ENCODE measurements around the gene EHD4. TPM values are rescaled to one million over a fixed set of nuclear protein-coding genes. Genes with fewer than 3 reads are reported as not detected.
A peak's percentile ranks its signal among the peaks of the same experiment; 100 is the strongest.

EHD4 gene
- 7.9 TPM for polyA plus RNA-seq (2013, experiment 1 of 2)
- polyA plus RNA-seq (2013, experiment 2 of 2): 8.1 TPM

DNA sequence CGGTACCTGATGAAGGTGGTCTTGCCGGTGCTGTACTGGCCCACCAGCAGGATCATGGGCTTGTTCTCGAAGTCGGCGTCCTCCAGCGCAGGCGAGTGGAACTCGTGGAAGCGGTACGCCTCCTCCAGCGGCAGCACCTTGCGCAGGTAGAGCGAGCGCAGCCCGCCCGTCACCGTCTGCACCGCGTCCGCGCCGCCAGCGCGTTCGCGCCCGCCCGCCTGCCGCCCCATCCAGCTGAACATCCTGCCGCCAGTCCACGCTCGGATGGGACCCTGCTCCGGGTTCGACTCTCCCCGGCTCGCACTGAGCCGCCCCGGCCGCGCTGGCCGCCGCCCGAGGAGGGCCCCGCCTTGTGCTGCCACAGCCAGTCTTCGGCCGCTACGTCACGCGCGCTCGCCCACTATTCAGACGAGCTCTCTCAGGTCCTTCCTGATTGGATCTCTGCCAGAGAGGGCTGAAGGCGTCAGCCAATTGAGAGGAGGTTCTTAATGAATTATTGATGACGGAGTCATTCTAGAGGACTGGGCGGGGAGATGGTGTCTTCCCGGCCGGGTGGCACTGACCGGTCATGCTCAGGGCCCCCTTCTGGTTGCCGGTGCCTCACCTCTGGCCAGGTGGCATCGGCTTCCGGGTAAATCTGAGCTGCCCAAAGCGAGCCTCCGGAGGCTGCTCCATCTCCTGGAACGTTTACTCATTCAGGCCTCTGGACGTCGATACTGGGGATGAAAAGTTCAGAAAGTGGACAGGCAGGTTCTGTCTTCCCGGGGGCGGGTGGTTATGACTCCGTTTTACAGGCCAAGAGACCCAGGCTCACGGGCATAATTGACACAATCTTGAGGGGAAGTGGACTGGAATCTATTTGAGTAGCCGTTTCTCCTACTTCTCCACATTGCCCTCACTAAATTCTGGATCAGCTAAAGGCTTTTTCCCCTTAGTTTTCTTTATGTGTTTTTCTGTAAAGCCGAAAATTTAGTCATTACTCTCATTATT, at the start of gene EHD4:
TSS of gene EHD4 (minus strand) at position 305 of the 990 bp plus-strand sequence. CDS start at position 242, 63 bp downstream.
- peak within 1 kb of the TSS; percentile 46 for H2BK12ac ChIP-seq (ENCODE audit: low read length)
- H3K4me3 ChIP-seq (ENCODE audit: low read length in 2 of 2): peak within 1 kb of the TSS; percentile 95 to 96
- H2BK120ac ChIP-seq (ENCODE audit: low read depth, low read length): no peak within 1 kb of the TSS
- no peak within 1 kb of the TSS for H2AK5ac ChIP-seq (ENCODE audit: low read depth, low read length)
- H4K8ac ChIP-seq (ENCODE audit: low read depth, low read length): no peak within 1 kb of the TSS
- H3K23ac ChIP-seq (ENCODE audit: low read depth, low read length, poor library complexity): peak within 1 kb of the TSS; percentile 97
- peaks cover 0 to 9% of the 10 kb centered on the region in 2 donors for H3K4me1 ChIP-seq (ENCODE audit: control insufficient read depth in 2 of 2, insufficient read depth in 1 of 2, low read depth in 1 of 2, low read length in 2 of 2)
- H3K9ac ChIP-seq (ENCODE audit: low read depth, low read length, poor library complexity): peak within 1 kb of the TSS; percentile 99
- peaks cover 1% of the 10 kb centered on the region for H3K79me1 ChIP-seq (ENCODE audit: low read depth, low read length)
- peak within 1 kb of the TSS; percentile 93 for H2BK15ac ChIP-seq (ENCODE audit: low read length)
- H2AFZ ChIP-seq (ENCODE audit: low read length): peak within 1 kb of the TSS; percentile 100
- peak within 1 kb of the TSS; percentile 74 for H3K27ac ChIP-seq (replicated peaks; ENCODE audit: low read length)
- peak; percentile 94 for DNase-seq (ENCODE audit: low spot score)
- peak within 1 kb of the TSS; percentile 99 for H3K18ac ChIP-seq (ENCODE audit: low read length)
- no peak within 1 kb of the TSS for H3K4ac ChIP-seq (ENCODE audit: low read length)
- no peaks in the 10 kb centered on the region for H3K9me3 ChIP-seq (replicated peaks in 1 of 2; ENCODE audit: control insufficient read depth in 2 of 2, insufficient read depth in 1 of 2, low read depth in 1 of 2, low read length in 2 of 2)
- peak within 1 kb of the TSS; percentile 90 for H3K4me2 ChIP-seq (ENCODE audit: insufficient read depth, low read length, poor library complexity, severe bottlenecking)
- H2BK5ac ChIP-seq (ENCODE audit: low read length): peak within 1 kb of the TSS; percentile 92
- no peaks in the 10 kb centered on the region for H3K36me3 ChIP-seq (replicated peaks in 1 of 2; ENCODE audit: control insufficient read depth in 2 of 2, insufficient read depth in 2 of 2, low read length in 2 of 2)
- H4K91ac ChIP-seq (ENCODE audit: low read depth, low read length, poor library complexity): no peak within 1 kb of the TSS
- H3K14ac ChIP-seq (ENCODE audit: low read length): peak within 1 kb of the TSS; percentile 84
- WGBS, 2 donors (ENCODE audit: extremely low coverage in 2 of 2, insufficient read length in 2 of 2, insufficient replicate concordance in 1 of 2): 100% methylated on average over 1 of the region's 72 CpGs; no CpG with 5 or more reads in 1 of the 2 donors
- peaks cover 0 to 21% (median 0%) of the 10 kb centered on the region in 3 experiments for H3K27me3 ChIP-seq (ENCODE audit: control insufficient read depth in 3 of 3, insufficient read depth in 3 of 3, low read depth in 1 of 3, low read length in 3 of 3)

DNA sequence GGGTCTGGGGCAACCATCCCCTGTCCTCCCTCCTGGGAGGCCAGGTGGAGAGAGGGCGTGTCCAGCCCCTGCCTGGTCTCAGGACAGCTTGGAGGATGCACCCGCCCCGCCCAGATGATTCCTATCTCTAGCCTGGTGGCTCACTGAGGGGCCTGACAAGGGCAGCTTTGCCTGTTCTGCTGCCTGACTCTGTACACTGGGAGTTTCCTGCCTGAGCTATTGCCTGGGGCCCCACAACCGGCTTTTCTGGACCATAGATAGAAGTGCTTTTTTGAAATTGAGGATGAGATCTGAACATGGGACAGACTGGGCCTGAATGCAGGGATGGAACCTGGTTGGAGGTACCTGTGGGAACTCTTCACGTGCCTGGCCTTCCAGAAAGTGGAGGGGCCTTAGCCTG, 49.2 kb upstream of the EHD4 start:
- Histone ChIP-seq H4K91ac (ENCODE audit: low read depth, low read length, poor library complexity) (no peak overlapping the region), H3K9ac (ENCODE audit: low read depth, low read length, poor library complexity) (no peak overlapping the region), H2BK12ac (ENCODE audit: low read length) (no peak overlapping the region), H3K4ac (ENCODE audit: low read length) (no peak overlapping the region), H2BK5ac (ENCODE audit: low read length) (no peak overlapping the region), H3K4me3 (ENCODE audit: low read length in 2 of 2) (no peak overlapping the region), H4K8ac (ENCODE audit: low read depth, low read length) (no peak overlapping the region), H3K14ac (ENCODE audit: low read length) (no peak overlapping the region), H2BK120ac (ENCODE audit: low read depth, low read length) (no peak overlapping the region), H3K23ac (ENCODE audit: low read depth, low read length, poor library complexity) (no peak overlapping the region), H3K27me3 (ENCODE audit: control insufficient read depth in 3 of 3, insufficient read depth in 3 of 3, low read depth in 1 of 3, low read length in 3 of 3) (peaks cover 0 to 11% (median 0%) of the 10 kb centered on the region in 3 experiments), H2AFZ (ENCODE audit: low read length) (no peak overlapping the region), H2BK15ac (ENCODE audit: low read length) (no peak overlapping the region), H3K27ac (replicated peaks; ENCODE audit: low read length) (no peak overlapping the region), H2AK5ac (ENCODE audit: low read depth, low read length) (no peak overlapping the region), H3K79me1 (ENCODE audit: low read depth, low read length) (no peaks in the 10 kb centered on the region), H3K4me1 (ENCODE audit: control insufficient read depth in 2 of 2, insufficient read depth in 1 of 2, low read depth in 1 of 2, low read length in 2 of 2) (no peaks in the 10 kb centered on the region), H3K9me3 (replicated peaks in 1 of 2; ENCODE audit: control insufficient read depth in 2 of 2, insufficient read depth in 1 of 2, low read depth in 1 of 2, low read length in 2 of 2) (peaks cover 15 to 22% of the 10 kb centered on the region in 2 donors), H3K36me3 (replicated peaks in 1 of 2; ENCODE audit: control insufficient read depth in 2 of 2, insufficient read depth in 2 of 2, low read length in 2 of 2) (no peaks in the 10 kb centered on the region), H3K4me2 (ENCODE audit: insufficient read depth, low read length, poor library complexity, severe bottlenecking) (no peak overlapping the region), H3K18ac (ENCODE audit: low read length) (no peak overlapping the region)
- DNase-seq (ENCODE audit: low spot score): no peak
- no CpG with 5 or more reads among the region's 5 CpGs for WGBS, 2 donors (ENCODE audit: extremely low coverage in 2 of 2, insufficient read length in 2 of 2, insufficient replicate concordance in 1 of 2)

DNA sequence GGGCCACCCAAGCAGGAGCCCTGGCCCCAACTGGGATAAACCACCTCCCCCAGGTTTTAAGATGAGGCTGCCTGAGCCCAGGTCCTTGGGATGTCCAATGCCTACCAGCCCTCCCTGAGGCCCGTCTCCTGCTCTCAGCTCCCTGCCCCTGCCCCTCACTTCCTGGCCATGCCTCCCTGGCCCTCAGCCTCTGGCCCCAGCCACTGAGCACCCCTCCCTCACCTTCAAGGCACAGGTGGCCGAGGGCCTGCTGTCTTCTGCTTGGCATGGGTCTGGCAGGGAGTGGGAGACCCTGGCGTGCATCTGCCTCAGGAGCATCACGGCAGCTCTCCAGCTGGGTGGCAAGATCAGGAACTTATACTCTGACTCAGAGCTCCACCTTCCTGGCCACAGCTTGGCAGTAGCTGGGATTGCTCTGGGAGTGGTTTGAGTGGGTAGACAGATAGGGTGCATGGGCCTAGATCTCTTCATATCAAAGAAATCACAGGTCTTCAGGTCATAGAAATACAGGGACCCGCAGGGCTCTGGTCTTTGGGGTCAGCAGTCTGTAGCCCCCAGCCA, 48.4 kb upstream of the EHD4 start, which contains the start of gene PLA2G4E:
TSS of gene PLA2G4E (minus strand) at position 330 of the 561 bp plus-strand sequence. CDS start at position 318, 12 bp downstream.
- no peak within 1 kb of the TSS for H2BK5ac ChIP-seq (ENCODE audit: low read length)
- WGBS, 2 donors (ENCODE audit: extremely low coverage in 2 of 2, insufficient read length in 2 of 2, insufficient replicate concordance in 1 of 2): no CpG with 5 or more reads among the region's 5 CpGs
- no peak within 1 kb of the TSS for H2AFZ ChIP-seq (ENCODE audit: low read length)
- H3K27me3 ChIP-seq (ENCODE audit: control insufficient read depth in 3 of 3, insufficient read depth in 3 of 3, low read depth in 1 of 3, low read length in 3 of 3): peaks cover 0 to 11% (median 0%) of the 10 kb centered on the region in 3 experiments
- no peak within 1 kb of the TSS for H4K8ac ChIP-seq (ENCODE audit: low read depth, low read length)
- H3K4me2 ChIP-seq (ENCODE audit: insufficient read depth, low read length, poor library complexity, severe bottlenecking): no peak within 1 kb of the TSS
- H3K4me1 ChIP-seq (ENCODE audit: control insufficient read depth in 2 of 2, insufficient read depth in 1 of 2, low read depth in 1 of 2, low read length in 2 of 2): no peaks in the 10 kb centered on the region
- no peak within 1 kb of the TSS for H3K14ac ChIP-seq (ENCODE audit: low read length)
- no peak within 1 kb of the TSS for H2BK15ac ChIP-seq (ENCODE audit: low read length)
- H4K91ac ChIP-seq (ENCODE audit: low read depth, low read length, poor library complexity): no peak within 1 kb of the TSS
- no peak within 1 kb of the TSS for H2BK12ac ChIP-seq (ENCODE audit: low read length)
- DNase-seq (ENCODE audit: low spot score): no peak
- H2AK5ac ChIP-seq (ENCODE audit: low read depth, low read length): peak within 1 kb of the TSS; percentile 35
- H3K4ac ChIP-seq (ENCODE audit: low read length): no peak within 1 kb of the TSS
- no peak within 1 kb of the TSS for H3K27ac ChIP-seq (replicated peaks; ENCODE audit: low read length)
- H3K36me3 ChIP-seq (replicated peaks in 1 of 2; ENCODE audit: control insufficient read depth in 2 of 2, insufficient read depth in 2 of 2, low read length in 2 of 2): no peaks in the 10 kb centered on the region
- H3K9me3 ChIP-seq (replicated peaks in 1 of 2; ENCODE audit: control insufficient read depth in 2 of 2, insufficient read depth in 1 of 2, low read depth in 1 of 2, low read length in 2 of 2): peaks cover 15 to 22% of the 10 kb centered on the region in 2 donors
- no peaks in the 10 kb centered on the region for H3K79me1 ChIP-seq (ENCODE audit: low read depth, low read length)
- no peak within 1 kb of the TSS for H2BK120ac ChIP-seq (ENCODE audit: low read depth, low read length)
- peak within 1 kb of the TSS in 1 of 2 donors; percentile 30 for H3K4me3 ChIP-seq (ENCODE audit: low read length in 2 of 2)
- H3K18ac ChIP-seq (ENCODE audit: low read length): no peak within 1 kb of the TSS
- H3K9ac ChIP-seq (ENCODE audit: low read depth, low read length, poor library complexity): no peak within 1 kb of the TSS
- H3K23ac ChIP-seq (ENCODE audit: low read depth, low read length, poor library complexity): no peak within 1 kb of the TSS

Data from neuronal stem cell (in vitro differentiated cells).